Stomach (tissue), 9 donors: ENCODE results near the gene CPT1C. TPM values are rescaled to one million over a fixed set of nuclear protein-coding genes. Genes with fewer than 3 reads are reported as not detected.

Experiments used
- DNase-seq, 2 donors: peaks; one replicate each; pipeline versions ENCODE4 v3.0.0 to v3.0.0-alpha.2; 2013 to 2019
- H3K27ac ChIP-seq, 5 donors: fragments of 200-600 bp in 4 of 5; sonication (generic) in 4 of 5; one replicate each; pipeline ENCODE4 v1.5.1; 2013 to 2019; ENCODE audit warnings: mild to moderate bottlenecking in 1 of 5, moderate library complexity in 1 of 5
- H3K27me3 ChIP-seq, 3 donors: fragments of 200-600 bp; sonication (generic); one replicate each; pipeline ENCODE4 v1.5.1; 2017 to 2019; ENCODE audit warnings: mixed run types in 1 of 3
- H3K36me3 ChIP-seq, 4 donors: fragments of 200-600 bp; sonication (generic); 1 replicate in 3 of 4; 2 replicates in 1 of 4; pipeline ENCODE4 v1.5.1; 2016 to 2019
- H3K4me1 ChIP-seq, 4 donors: fragments of 200-600 bp; sonication (generic); one replicate each; pipeline ENCODE4 v1.5.1; 2016 to 2019
- H3K4me3 ChIP-seq, 4 donors: fragments of 200-600 bp; sonication (generic) in 3 of 4; one replicate each; pipeline ENCODE4 v1.5.1; 2016 to 2019; ENCODE audit warnings: mild to moderate bottlenecking in 1 of 4
- H3K9me3 ChIP-seq, 4 donors: fragments of 200-600 bp; sonication (generic); one replicate each; pipeline ENCODE4 v1.5.1; 2016 to 2019
- CTCF ChIP-seq, 7 experiments: fragments of 450-650 bp in 4 of 7; fragments of 200-600 bp in 3 of 7; sonication (generic) in 3 of 7; IDR thresholded peaks; one replicate each; pipeline ENCODE4 v1.5.1; 2016 to 2019; ENCODE audit warnings: antibody characterized with exemption in 7 of 7, control low read depth in 2 of 7, mild to moderate bottlenecking in 1 of 7
- EP300 ChIP-seq: sonication (generic); formaldehyde crosslinking; IDR thresholded peaks from one replicate; pipeline ENCODE4 v1.6.1; 2017; ENCODE audit warnings: antibody characterized with exemption
- POLR2A ChIP-seq, 4 donors: fragments of 450-650 bp; IDR thresholded peaks; one replicate each; pipeline ENCODE4 v1.6.1; 2016; ENCODE audit warnings: antibody characterized with exemption in 4 of 4, control low read depth in 2 of 4, mild to moderate bottlenecking in 1 of 4, moderate library complexity in 1 of 4
- POLR2AphosphoS5 ChIP-seq, 3 donors: sonication (generic); formaldehyde crosslinking; IDR thresholded peaks; one replicate each; pipeline ENCODE4 v1.6.1; 2016; ENCODE audit warnings: antibody characterized with exemption in 3 of 3
- WGBS, 5 donors: extraction: QIAGEN DNeasy Blood & Tissue Kit in 3 of 5; methylation state at CpG; one replicate each; pipeline versions ENCODE4 v1.1.5 to v1.1.7; 2013 to 2018; 5-methylcytosine and 5-hydroxymethylcytosine counted together
- intact Hi-C: fragments of 100-400 bp; cut with DNase I; formaldehyde crosslinking; loops from one replicate; pipeline ENCODE4 v1.15.1; 2023; ENCODE audit warnings: low total_unique reads
- polyA plus RNA-seq, 3 donors: library from polyadenylated mRNA; stranded (reverse); fragments of 200-250 nt; gene quantifications; one replicate each; pipeline ENCODE4 v1.2.3, GENCODE V29; 2013
- total RNA-seq, 5 donors: library from RNA; depleted of rRNA; stranded (reverse); fragments of >200 nt; gene quantifications; one replicate each; pipeline versions ENCODE4 v1.1.0 to v1.2.3, GENCODE V29; 2014 to 2016
- donor health status: healthy with polysubstance abuse.
- donor health status: Bipolar disorder and iron deficiency.
- donor health status: healthy.

CPT1C gene
- total and polyA plus RNA-seq, 8 donors = 1.8 to 35.6 (median 3.1) TPM; not detected in 2

GRCh38 chr19:49685845-49686332, 5.0 kb upstream of the CPT1C start:
- Histone ChIP-seq H3K4me1 (peaks cover 22 to 40% (median 26%) of the 10 kb centered on the region in 4 donors), H3K36me3 (peaks cover 58 to 80% (median 77%) of the 10 kb centered on the region in 4 donors), H3K9me3 (no peaks in the 10 kb centered on the region), H3K27ac (no peak overlapping the region), H3K27me3 (peaks cover 0 to 22% (median 9%) of the 10 kb centered on the region in 3 donors), H3K4me3 (no peak overlapping the region)
- DNase-seq = no peak
- intact Hi-C loops = no loop called here
- WGBS, 5 donors = 74 to 81% (median 78%) methylated on average over 23 of the region's 23 CpGs
- no peak for TF ChIP-seq POLR2AphosphoS5 (IDR thresholded peaks at IDR 0.05)
- no peak for TF ChIP-seq POLR2A (IDR thresholded peaks at IDR 0.05)
- no peak for TF ChIP-seq CTCF (IDR thresholded peaks at IDR 0.05)
- TF ChIP-seq EP300 = no peak

GRCh38 chr19:49686503-49687088, 4.3 kb upstream of the CPT1C start:
- H3K4me1 ChIP-seq = peaks cover 25 to 40% (median 29%) of the 10 kb centered on the region in 4 donors
- intact Hi-C loops = no loop called here
- H3K9me3 ChIP-seq = no peaks in the 10 kb centered on the region

GRCh38 chr19:49687150-49687549, 3.8 kb upstream of the CPT1C start:
- 72 to 78% (median 75%) methylated on average over 6 to 12 of the region's 12 CpGs for WGBS, 5 donors
- no peak for TF ChIP-seq POLR2AphosphoS5 (IDR thresholded peaks at IDR 0.05)
- no peak for TF ChIP-seq EP300
- TF ChIP-seq CTCF (IDR thresholded peaks at IDR 0.05) = no peak
- TF ChIP-seq POLR2A (IDR thresholded peaks at IDR 0.05) = no peak
- H3K27ac ChIP-seq = peak overlapping the region in 3 of 5 donors; percentile 20 to 58 (median 27)
- H3K9me3 ChIP-seq = no peaks in the 10 kb centered on the region
- intact Hi-C loops = no loop called here
- peaks cover 25 to 42% (median 29%) of the 10 kb centered on the region in 4 donors for H3K4me1 ChIP-seq
- H3K4me3 ChIP-seq = no peak overlapping the region
- no peak for DNase-seq
- peaks cover 48 to 67% (median 64%) of the 10 kb centered on the region in 4 donors for H3K36me3 ChIP-seq
- H3K27me3 ChIP-seq = peaks cover 0 to 34% (median 15%) of the 10 kb centered on the region in 3 donors

More at GRCh38 chr19:49686503-49687088, 4.3 kb upstream of the CPT1C start:
- no peak for DNase-seq
- Histone ChIP-seq H3K27me3 (peaks cover 0 to 29% (median 15%) of the 10 kb centered on the region in 3 donors), H3K36me3 (peaks cover 54 to 72% (median 70%) of the 10 kb centered on the region in 4 donors), H3K4me3 (no peak overlapping the region), H3K27ac (peak overlapping the region in 1 of 5 donors; percentile 20)
- no peak for TF ChIP-seq POLR2A (IDR thresholded peaks at IDR 0.05)
- no peak for TF ChIP-seq EP300
- no peak for TF ChIP-seq POLR2AphosphoS5 (IDR thresholded peaks at IDR 0.05)
- no peak for TF ChIP-seq CTCF (IDR thresholded peaks at IDR 0.05)
- 89 to 93% (median 91%) methylated on average over 18 to 27 of the region's 27 CpGs for WGBS, 5 donors

GRCh38 chr19:49687566-49688316, 3.2 kb upstream of the CPT1C start:
- Histone ChIP-seq H3K9me3 (no peaks in the 10 kb centered on the region), H3K4me1 (peaks cover 25 to 42% (median 29%) of the 10 kb centered on the region in 4 donors), H3K27me3 (peaks cover 0 to 40% (median 15%) of the 10 kb centered on the region in 3 donors), H3K36me3 (peaks cover 44 to 61% (median 58%) of the 10 kb centered on the region in 4 donors), H3K27ac (peak overlapping the region in 3 of 5 donors; percentile 20 to 58 (median 48)), H3K4me3 (peak overlapping the region in 1 of 4 donors; percentile 12)
- peak in 1 of 2 donors; percentile 46 for DNase-seq
- no peak for TF ChIP-seq POLR2AphosphoS5 (IDR thresholded peaks at IDR 0.05)
- TF ChIP-seq CTCF (IDR thresholded peaks at IDR 0.05) = no peak
- no peak for TF ChIP-seq EP300
- 54 to 78% (median 67%) methylated on average over 7 to 26 of the region's 26 CpGs for WGBS, 5 donors
- intact Hi-C loops = no loop called here
